Body of pancreas (tissue), 4 donors: ENCODE results near the gene SYTL5.

Experiments
- CTCF ChIP-seq, 7 experiments: fragments of 450-650 bp in 4 of 7; fragments of 200-600 bp in 3 of 7; sonication (generic) in 3 of 7; IDR thresholded peaks; one replicate each; pipeline ENCODE4 v1.5.1; 2016 to 2019; ENCODE audit warnings: antibody characterized with exemption in 7 of 7
- POLR2A ChIP-seq, 3 donors: fragments of 450-650 bp; IDR thresholded peaks; one replicate each; pipeline ENCODE4 v1.6.1; 2016; ENCODE audit warnings: antibody characterized with exemption in 3 of 3, mild to moderate bottlenecking in 2 of 3

GRCh38 chrX:38006778-38007177, 425 bp downstream of the SYTL5 start:
- TF ChIP-seq CTCF (IDR thresholded peaks at IDR 0.05) (no peak), POLR2A (IDR thresholded peaks at IDR 0.05) (no peak)
